HG03457 (cell line): ENCODE measurements around the gene DKKL1.

Experiments
- ATAC-seq: cut with Tn5 transposase; IDR thresholded peaks from one replicate; pipeline ENCODE4 v1.9.1; 2021; ENCODE audit warnings: moderate number of reproducible peaks; ENCODE audit not compliant: unreplicated experiment

The DKKL1 gene

DNA sequence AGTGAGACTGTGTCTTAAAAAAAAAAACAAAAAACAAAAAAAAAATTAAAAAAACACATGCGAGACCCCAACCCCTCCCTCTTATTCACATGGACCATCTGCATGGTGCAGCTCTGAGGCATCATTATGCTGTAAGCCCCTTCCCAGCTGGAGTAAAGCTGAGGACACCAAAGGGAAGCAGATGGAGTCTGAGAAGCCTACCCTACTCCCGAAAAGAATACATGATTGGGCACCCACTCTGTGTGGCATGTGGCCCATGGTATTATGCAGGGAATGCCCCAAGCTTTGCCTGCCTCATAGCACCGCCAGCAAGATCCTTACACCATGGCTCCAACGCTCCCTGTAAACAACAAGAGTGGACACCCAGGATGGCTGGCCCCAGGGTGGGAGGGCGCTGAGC is 54.8 kb downstream of the DKKL1 start:
- no peak for ATAC-seq

DNA sequence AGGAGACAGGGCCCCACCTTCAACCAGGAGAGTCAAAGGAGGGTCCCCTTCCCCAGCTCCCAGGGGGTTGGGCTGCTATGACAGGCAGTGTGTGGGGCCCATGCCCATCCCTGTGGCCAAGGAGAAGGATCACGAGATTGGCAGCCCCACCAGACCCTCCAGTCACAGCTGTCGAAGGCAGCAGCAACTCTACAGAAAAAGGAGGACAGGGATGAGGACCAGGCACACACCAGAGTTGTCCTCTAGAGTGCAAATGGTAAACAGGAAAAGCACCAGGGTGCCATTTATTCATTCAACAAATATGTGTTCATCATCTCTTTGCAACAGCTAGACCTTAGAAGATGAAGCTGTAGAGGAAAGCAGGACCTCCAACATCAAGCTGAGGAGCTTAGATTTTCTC is 55.5 kb downstream of the DKKL1 start:
- ATAC-seq, result no peak

DNA sequence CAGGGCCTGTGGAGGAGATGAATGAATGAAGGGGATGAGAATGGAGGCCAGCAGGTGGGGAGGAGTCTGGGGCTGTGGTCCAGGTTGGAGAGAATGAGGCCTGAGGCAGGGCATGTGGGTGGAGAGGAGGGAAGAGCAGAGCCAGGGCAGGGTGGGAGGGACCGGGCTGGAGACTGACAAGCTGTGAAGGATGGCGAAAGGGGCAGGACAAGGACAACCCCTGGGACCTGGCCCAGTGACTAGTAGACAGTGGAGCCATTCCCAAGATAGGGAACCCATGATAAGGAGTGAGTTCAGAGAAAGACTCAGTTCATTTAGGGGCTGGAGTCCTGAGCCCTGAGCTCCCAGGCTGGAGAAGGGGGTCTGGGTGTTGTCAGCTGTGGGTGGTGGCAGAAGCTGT is 56.5 kb downstream of the DKKL1 start:
- no peak for ATAC-seq

DNA sequence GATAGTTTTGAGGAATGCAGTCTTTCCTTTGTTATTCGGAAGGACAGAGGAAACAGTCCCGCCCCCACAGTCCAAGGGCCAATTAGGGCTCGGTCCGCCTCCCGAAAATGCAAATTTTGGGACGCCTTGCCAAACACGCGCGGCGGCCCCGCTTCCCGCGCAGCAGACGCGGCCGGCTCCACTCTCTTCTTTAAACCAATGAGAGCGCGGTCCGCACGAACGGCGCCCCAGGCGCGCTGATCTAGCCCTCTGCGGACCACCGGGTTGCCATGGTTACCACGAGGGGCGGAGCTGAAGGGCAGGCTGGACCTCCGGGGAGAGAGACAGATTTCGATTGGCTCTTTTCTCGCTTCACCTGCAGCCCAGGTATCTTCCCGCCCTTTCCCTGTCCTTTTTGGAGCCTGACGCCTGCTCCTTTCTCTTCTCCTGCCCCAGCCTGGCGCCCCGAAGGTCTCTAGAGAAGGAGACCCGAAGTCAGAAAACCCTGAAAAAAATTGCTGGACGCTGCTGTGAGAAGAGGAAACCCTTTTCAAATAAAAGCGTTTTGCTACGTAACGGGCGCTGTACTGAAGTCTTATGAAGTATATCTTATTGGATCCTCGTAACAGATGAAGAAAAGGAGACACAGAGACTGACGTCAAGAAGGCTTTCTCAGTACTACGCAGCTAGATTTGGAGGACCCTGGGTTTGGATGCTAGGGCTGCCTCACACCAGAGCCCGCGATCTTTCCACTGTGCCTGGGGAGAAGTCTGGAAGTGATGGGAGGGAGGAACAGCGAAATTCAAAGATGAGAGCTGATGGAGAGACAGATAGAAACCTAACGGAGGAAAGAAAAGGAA is 57.6 kb downstream of the DKKL1 start:
- ATAC-seq, result no peak

DNA sequence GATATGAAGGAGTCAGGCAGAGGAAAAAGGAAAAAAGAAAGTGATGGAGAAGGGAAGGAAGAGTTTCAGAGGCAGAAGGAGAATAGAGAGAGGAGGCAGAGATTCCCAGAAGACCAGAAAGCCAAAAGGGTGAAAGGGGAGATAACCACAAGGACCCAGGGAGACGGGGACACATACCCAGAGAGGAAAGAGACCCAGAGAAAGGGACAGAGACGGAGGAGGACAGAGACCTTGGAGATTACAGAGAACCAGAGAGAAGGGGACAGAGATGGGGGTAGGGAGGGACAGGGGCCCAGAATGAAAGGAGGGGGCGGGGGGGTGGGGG is 58.2 kb downstream of the DKKL1 start:
- no peak for ATAC-seq

DNA sequence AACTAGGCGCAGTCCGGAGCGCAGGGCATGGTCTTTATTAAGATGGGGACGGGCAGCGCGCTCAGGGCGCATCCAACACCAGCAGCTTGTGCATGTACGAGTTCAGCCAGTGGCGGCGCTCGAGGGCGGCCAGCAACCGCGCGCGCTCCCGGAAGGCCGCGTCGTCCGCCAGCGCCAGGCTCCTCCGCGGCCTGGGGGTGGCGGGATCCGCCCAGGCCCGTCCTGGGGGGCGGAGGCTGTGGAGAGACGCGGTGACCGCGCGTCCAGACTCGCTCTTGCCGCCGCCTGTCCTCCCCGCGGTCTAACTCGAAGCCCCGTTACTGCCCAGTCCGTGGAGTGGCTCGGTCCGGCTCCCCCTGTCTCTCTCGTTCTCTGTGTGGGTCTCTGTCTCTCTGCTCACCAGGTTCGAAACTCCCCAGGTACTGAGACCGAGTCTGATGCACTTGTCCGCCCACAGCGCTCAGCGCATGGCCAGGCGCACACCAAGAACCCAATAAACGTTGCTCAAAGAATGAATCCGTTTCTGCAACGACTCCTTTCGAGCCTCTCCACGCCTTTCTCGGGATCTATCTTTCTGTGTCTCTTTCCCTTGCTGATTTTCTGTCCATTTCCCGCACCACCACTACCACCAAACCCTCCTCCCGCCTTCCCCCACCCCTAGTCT is 58.9 kb downstream of the DKKL1 start:
- no peak for ATAC-seq

DNA sequence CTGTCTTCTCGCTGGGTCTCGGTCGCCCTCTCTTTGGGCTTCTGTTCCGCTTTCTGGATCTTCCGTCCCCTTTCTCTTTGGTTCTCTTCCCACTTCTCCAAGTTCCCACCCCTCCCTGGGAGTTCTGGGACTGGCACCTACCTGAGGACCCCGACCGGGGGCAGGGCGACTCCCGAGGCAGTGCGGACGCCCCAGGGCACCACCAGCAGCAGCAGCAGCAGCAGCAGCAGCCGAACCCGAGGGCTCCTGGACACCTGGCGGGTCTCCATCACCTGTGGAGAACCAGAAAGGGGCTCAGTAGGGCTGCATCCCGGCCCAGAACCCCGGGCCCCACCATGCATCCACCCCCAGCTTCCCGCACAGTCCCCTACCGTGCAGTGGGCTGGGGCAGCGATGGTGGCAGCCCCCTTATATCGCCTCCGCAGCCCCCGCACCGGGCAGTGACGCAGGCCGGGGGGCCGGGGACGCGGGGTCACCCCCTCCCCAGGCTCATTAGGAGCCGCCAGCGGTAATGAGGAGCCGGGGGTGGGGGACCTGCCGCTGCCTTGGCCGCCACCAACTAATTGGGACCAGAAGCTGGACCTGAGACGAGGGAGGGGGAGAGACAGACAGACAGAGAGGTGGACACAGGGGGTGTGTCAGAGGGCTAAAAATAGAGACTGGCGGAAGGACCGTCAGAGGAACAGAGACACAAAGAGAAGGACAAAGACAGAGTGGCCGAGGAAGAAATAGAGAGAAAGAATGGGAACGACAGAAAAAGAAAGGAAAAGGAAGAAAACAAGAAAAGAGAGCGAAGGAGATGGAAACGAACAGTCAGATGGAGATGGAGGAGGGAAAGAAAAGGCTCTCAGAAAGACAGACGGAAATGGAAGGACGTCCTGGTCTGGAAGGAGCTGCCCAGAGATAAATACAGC is 59.7 kb downstream of the DKKL1 start, which contains the start of gene PTH2:
Gene PTH2 (minus strand): TSS at position 371 of the 914 bp plus-strand sequence. CDS start 102 bp downstream, at position 269.
- ATAC-seq, result no peak

DNA sequence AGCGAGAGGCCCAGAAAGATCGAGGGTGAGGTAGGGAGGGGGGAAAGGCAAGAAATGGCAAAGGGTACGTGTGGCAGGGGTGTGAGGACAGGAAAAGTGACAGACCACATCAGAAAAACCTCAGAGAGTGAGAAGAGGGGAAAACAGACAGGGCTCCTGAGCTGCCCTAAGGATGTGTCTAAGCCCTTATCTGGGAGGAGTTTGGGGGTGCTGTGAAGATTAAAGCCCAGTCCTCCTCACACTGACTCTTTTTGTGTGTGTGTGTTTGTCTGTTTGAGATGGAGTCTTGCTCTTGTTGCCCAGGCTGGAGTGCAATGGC is 60.3 kb downstream of the DKKL1 start:
- no peak for ATAC-seq
